NCI-H2196 treated with DMSO at 0.1 percent for 48 hours (cell line): ENCODE results near the gene C1orf159.
A peak's percentile ranks its signal among the peaks of the same experiment; 100 is the strongest.

ENCODE experiments used
- DNase-seq: peaks from one replicate; lab custom pipeline; 2025; ENCODE audit not compliant: unreplicated experiment; lab: John Stamatoyannopoulos, UW

C1orf159 gene

GRCh38 chr1:1040004-1040991 lies 75.6 kb downstream of the C1orf159 start:
- peak; percentile 49 for DNase-seq

DNA sequence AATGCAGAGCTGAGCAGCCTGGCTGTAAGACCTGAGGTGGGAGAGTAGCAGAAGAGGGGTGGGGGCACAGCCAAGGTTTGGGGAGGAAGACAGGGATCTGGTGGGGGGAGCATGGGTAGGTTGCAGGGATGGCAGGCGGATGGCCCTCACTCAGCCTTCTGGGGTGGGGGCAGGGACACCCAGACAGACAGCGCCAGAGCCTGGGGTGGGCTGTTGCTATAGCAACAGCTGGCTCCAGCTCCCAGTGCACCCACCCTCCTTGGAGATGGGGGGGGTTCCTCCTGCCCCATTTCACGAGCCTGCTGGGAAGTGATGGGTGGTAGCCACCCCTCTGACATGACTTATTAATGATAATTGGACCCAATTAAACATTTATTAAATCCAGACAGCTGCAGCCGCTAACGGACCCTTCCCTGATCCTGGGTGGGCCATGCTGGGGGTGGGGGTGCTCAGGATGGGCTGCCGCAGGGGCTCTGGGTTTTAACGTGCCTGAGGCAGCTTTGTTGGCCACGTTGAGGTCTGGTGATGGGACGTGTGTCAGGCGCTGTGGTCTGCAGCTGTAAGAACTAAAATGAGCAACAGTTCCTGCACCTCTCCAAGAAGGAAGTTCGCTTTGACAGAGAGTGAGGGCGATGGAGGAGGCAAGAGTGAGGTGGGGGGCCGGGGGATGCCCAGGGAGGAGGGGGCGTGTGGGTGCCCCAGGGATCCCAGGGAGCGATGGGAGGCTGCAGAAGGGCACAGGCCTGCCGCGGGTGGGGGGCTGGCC lies 76.6 kb downstream of the C1orf159 start:
- DNase-seq: no peak

- DNase-seq: no peak
Observed at GRCh38 chr1:1038694-1039093, 77.2 kb downstream of the C1orf159 start.

GRCh38 chr1:1037366-1038327 lies 78.2 kb downstream of the C1orf159 start:
- no peak for DNase-seq

- no peak for DNase-seq
Observed at GRCh38 chr1:1035291-1035943, 80.5 kb downstream of the C1orf159 start.

DNA sequence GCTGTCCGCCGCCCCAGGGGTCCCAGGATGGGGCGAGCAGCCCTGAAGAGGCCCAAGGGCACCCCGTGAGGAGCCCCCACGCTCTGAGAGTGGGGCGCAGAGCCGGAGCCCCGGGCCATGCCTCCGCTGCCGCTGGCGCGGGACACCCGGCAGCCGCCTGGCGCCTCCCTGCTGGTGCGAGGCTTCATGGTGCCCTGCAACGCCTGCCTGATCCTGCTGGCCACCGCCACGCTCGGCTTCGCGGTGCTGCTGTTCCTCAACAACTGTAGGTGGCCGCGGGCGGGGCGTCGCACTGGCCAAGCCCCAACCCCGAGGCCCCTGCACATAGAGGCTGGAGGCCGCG lies 81.5 kb downstream of the C1orf159 start:
- DNase-seq: no peak

DNA sequence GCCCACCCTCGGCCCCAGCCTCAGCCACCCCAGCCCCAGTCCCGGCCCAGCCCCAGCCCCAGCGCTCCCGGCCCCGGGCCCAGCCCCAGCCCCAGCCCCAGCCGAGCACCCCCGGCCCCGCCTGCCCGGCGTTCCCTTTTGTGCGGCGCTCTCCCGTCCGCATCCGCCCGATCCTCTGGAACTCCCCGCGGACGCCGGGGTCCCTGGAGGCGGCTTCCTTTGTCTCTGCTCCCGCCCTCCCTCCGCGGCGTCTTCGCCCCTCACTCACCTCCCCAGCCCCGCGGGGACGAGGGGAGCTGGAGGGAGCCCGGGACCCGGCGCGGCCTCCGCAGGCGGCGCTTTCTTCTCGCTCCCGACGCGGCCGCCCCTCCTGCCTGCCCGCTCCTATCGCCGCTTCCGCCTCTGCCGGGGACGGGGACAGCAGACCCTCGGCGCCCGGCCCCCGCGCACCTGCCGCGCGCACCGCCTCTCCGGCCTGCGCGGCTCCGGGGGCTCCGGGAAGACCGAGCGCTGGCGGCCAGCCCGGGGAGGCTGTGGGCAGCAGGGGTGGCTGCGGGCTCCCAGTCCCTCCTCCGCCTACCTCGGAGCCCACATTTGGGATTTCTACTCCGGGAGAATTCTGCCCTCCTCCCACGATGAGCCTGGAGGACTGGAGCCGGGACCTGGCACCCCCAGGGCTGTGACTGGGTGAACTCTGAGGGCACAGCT lies 82.0 kb downstream of the C1orf159 start:
- no peak for DNase-seq

DNA sequence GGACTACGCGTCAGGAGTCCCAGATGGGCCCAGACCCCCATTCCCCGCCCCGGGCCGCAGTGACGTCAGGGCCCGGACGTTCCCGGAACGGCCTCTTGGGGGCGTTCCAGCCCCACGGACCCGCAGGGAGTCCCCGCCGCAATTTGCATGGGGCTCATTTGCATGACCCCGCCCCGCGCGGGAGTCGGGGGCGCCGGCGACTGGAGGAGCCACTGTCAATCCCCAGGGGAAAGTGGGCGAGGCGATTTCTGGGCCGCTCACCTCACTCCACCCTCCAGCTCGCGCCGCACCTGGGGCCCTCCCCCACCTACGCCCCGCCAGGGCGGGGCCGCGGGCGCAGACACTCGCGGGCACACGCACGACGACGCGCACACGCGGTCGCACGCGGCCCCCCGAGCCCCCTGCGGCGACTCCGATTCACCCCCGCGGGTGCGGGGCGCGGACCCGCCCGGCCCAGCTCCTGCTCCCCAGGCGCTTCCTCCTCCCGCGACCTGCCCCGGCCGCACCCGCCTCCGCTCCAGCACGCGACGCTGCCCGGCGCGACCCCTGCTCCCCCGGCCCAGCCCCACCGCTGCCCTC lies 82.8 kb downstream of the C1orf159 start:
- DNase-seq: peak; percentile 80

- DNase-seq: no peak
Observed at GRCh38 chr1:1032424-1032823, 83.5 kb downstream of the C1orf159 start.
